OCI-LY7 (cell line): ENCODE results near the gene TAPBPL.

Experiments
- EZH2phosphoT487 ChIP-seq: fragments of 200-600 bp; sonication (generic); IDR thresholded peaks from 2 replicates; pipeline ENCODE4 v1.6.1; 2018; ENCODE audit warnings: low read depth, borderline replicate concordance, mild to moderate bottlenecking, mixed run types, antibody characterized with exemption, low read length, moderate library complexity, mixed read lengths
- TF ChIP-seq, protein P1 (sequence below): fragments of 200-600 bp; sonication (generic); conservative IDR thresholded peaks from 2 replicates; pipeline ENCODE4 v1.5.1; 2014; ENCODE audit warnings: mild to moderate bottlenecking, antibody characterized with exemption, low read length, moderate library complexity, mixed read lengths

DNA sequence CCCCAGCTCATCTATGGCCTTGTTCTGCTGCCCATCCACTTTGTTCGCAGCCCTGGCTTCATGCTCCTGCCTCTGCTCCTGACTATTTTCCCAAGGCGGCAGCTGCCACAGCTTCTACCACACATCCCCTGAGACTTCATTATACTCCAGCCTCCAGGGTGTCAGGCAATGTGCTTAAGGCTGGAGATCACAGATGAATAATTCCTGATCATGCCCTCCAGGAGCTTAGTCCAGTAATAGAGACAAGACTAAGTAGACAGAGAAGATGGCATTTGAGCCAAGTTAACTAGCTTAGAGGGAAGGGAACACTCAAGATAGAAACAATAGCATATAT is 7.1 kb downstream of the TAPBPL start:
- TF ChIP-seq, protein P1, sequence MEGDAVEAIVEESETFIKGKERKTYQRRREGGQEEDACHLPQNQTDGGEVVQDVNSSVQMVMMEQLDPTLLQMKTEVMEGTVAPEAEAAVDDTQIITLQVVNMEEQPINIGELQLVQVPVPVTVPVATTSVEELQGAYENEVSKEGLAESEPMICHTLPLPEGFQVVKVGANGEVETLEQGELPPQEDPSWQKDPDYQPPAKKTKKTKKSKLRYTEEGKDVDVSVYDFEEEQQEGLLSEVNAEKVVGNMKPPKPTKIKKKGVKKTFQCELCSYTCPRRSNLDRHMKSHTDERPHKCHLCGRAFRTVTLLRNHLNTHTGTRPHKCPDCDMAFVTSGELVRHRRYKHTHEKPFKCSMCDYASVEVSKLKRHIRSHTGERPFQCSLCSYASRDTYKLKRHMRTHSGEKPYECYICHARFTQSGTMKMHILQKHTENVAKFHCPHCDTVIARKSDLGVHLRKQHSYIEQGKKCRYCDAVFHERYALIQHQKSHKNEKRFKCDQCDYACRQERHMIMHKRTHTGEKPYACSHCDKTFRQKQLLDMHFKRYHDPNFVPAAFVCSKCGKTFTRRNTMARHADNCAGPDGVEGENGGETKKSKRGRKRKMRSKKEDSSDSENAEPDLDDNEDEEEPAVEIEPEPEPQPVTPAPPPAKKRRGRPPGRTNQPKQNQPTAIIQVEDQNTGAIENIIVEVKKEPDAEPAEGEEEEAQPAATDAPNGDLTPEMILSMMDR: no peak
- TF ChIP-seq EZH2phosphoT487: no peak
